GM12872 (cell line): Measurements from ENCODE around the gene LRRC46.

ENCODE experiments used
- CTCF ChIP-seq: IDR thresholded peaks from 3 replicates; pipeline ENCODE4 v1.5.1; 2011; ENCODE audit warnings: low read depth, mild to moderate bottlenecking, low read length, moderate library complexity; ENCODE audit not compliant: insufficient read depth

The LRRC46 gene

GRCh38 chr17:47810901-47811635 is 20.4 kb upstream of the LRRC46 start:
- no peak for TF ChIP-seq CTCF

- TF ChIP-seq CTCF: no peak
These were observed 19.8 kb upstream of the LRRC46 start for GRCh38 chr17:47811709-47812108.

- no peak for TF ChIP-seq CTCF
These were observed 19.1 kb upstream of the LRRC46 start for GRCh38 chr17:47812146-47812920.

- TF ChIP-seq CTCF: no peak
These were observed 18.4 kb upstream of the LRRC46 start for GRCh38 chr17:47813077-47813476.

- no peak for TF ChIP-seq CTCF
These were observed 17.9 kb upstream of the LRRC46 start for GRCh38 chr17:47813512-47814031.

GRCh38 chr17:47815106-47815918 is 16.2 kb upstream of the LRRC46 start:
- TF ChIP-seq CTCF: no peak
